ENCODE data around the gene SOD3. TPM values are rescaled to one million over a fixed set of nuclear protein-coding genes. Genes with fewer than 3 reads are reported as not detected.

The SOD3 gene
- polyA plus RNA-seq, 1 donor: 5.3 TPM

DNA sequence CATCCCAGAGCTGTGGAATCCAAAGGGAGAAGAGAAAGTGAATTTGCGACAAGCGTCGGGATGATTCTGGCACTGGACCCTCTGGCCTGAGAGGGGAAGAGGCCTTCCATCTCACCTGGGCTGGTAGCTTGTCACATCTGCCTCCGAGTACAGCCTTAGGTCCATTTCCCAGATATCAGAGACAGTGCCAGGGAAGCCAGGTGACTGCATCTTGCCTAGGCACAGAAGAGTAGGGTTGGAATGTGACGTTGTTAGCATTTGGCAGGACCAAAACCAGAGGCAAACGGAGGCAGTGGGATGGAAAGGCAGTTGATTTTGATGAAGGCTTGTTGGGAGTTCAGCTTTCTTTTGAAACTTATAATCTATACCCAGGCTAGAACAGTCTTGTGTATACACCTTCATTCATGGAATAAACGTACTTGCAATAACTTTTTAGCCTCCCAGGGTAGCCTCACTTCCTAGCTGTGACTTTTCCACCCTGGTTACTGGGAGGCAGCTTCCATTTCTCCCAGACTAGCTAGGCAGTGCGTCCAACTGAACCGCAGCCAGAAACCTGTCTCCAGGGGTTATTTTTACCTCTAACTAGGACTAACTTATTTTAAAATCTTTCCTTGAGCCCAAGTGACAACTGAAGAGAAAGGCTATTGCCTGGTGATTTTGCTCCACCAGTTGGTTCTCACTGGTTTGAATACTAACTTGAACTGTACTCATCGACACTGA lies 5.9 kb downstream of the SOD3 start:
- Histone ChIP-seq H3K27ac (ENCODE audit: low read length) (no peak overlapping the region), H3K9me3 (ENCODE audit: control insufficient read depth, low read depth, low read length) (peaks cover 4% of the 10 kb centered on the region), H3K27me3 (ENCODE audit: control insufficient read depth, insufficient read depth, low read length) (peaks cover 56% of the 10 kb centered on the region), H3K36me3 (ENCODE audit: control insufficient read depth, insufficient read depth, low read length) (no peaks in the 10 kb centered on the region), H3K4me3 (ENCODE audit: low read length) (no peak overlapping the region), H3K4me1 (ENCODE audit: control insufficient read depth, insufficient read depth, low read length) (no peaks in the 10 kb centered on the region)
- DNase-seq: no peak
- WGBS (ENCODE audit: insufficient coverage, low lambda C conversion rate): no CpG with 5 or more reads among the region's 10 CpGs

- H3K9me3 ChIP-seq (ENCODE audit: control insufficient read depth, low read depth, low read length): peaks cover 4% of the 10 kb centered on the region
- H3K4me1 ChIP-seq (ENCODE audit: control insufficient read depth, insufficient read depth, low read length): no peaks in the 10 kb centered on the region
- peaks cover 3% of the 10 kb centered on the region for H3K36me3 ChIP-seq (ENCODE audit: control insufficient read depth, insufficient read depth, low read length)
- no peak overlapping the region for H3K27ac ChIP-seq (ENCODE audit: low read length)
- peaks cover 46% of the 10 kb centered on the region for H3K27me3 ChIP-seq (ENCODE audit: control insufficient read depth, insufficient read depth, low read length)
- 100% methylated on average over 1 of the region's 6 CpGs for WGBS (ENCODE audit: insufficient coverage, low lambda C conversion rate)
- no peak overlapping the region for H3K4me3 ChIP-seq (ENCODE audit: low read length)
- no peak for DNase-seq
Observed at GRCh38 chr4:24802648-24803047, 7.3 kb downstream of the SOD3 start.

DNA sequence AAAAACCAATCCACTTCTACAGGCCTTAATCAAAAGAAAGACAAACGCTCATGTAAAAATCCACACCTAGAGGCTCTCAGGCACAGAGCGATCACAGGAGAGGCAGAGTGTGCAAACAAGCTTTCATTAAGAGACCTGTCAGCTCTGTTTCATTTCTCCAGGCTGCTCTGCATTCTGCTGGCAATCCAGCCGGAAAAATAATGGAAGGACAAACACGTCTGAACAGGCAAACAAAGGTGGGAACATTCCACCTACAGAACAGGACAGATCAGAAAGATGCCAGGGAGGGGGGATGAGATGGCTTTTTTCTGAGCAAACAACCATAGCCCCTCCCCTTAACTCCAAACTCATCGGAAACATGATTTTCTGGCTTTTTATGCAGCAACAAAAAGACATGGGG lies 9.7 kb downstream of the SOD3 start:
- no peaks in the 10 kb centered on the region for H3K9me3 ChIP-seq (ENCODE audit: control insufficient read depth, low read depth, low read length)
- no peaks in the 10 kb centered on the region for H3K4me1 ChIP-seq (ENCODE audit: control insufficient read depth, insufficient read depth, low read length)
- no peak overlapping the region for H3K27ac ChIP-seq (ENCODE audit: low read length)
- peaks cover 25% of the 10 kb centered on the region for H3K27me3 ChIP-seq (ENCODE audit: control insufficient read depth, insufficient read depth, low read length)
- H3K36me3 ChIP-seq (ENCODE audit: control insufficient read depth, insufficient read depth, low read length): peaks cover 12% of the 10 kb centered on the region
- 50% methylated on average over 1 of the region's 5 CpGs for WGBS (ENCODE audit: insufficient coverage, low lambda C conversion rate)
- DNase-seq: no peak
- no peak overlapping the region for H3K4me3 ChIP-seq (ENCODE audit: low read length)

DNA sequence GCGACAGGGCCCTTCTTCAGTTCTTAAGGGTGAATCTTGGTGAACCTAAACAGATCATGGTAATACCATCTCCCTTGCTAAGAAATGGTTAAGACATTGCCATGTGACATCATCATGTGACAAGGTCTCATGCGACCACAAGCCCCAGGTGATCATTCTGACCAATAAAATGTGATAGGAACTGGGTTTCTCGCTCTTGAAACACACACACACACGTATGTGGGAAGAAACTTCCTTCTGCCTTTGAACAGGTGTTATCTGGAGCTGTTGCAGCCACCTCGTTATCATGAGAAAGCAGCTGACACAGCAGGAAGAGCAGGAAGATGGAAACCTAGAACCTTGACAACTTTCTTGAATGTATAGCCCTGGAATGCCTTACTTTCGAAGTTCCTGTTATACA lies 10.2 kb downstream of the SOD3 start:
- H3K4me3 ChIP-seq (ENCODE audit: low read length): no peak overlapping the region
- no peak overlapping the region for H3K27ac ChIP-seq (ENCODE audit: low read length)
- no peaks in the 10 kb centered on the region for H3K9me3 ChIP-seq (ENCODE audit: control insufficient read depth, low read depth, low read length)
- WGBS (ENCODE audit: insufficient coverage, low lambda C conversion rate): no CpG with 5 or more reads among the region's 6 CpGs
- peaks cover 20% of the 10 kb centered on the region for H3K27me3 ChIP-seq (ENCODE audit: control insufficient read depth, insufficient read depth, low read length)
- DNase-seq: peak in 1 of 2 donors; percentile 43
- H3K36me3 ChIP-seq (ENCODE audit: control insufficient read depth, insufficient read depth, low read length): peaks cover 12% of the 10 kb centered on the region
- no peaks in the 10 kb centered on the region for H3K4me1 ChIP-seq (ENCODE audit: control insufficient read depth, insufficient read depth, low read length)

DNA sequence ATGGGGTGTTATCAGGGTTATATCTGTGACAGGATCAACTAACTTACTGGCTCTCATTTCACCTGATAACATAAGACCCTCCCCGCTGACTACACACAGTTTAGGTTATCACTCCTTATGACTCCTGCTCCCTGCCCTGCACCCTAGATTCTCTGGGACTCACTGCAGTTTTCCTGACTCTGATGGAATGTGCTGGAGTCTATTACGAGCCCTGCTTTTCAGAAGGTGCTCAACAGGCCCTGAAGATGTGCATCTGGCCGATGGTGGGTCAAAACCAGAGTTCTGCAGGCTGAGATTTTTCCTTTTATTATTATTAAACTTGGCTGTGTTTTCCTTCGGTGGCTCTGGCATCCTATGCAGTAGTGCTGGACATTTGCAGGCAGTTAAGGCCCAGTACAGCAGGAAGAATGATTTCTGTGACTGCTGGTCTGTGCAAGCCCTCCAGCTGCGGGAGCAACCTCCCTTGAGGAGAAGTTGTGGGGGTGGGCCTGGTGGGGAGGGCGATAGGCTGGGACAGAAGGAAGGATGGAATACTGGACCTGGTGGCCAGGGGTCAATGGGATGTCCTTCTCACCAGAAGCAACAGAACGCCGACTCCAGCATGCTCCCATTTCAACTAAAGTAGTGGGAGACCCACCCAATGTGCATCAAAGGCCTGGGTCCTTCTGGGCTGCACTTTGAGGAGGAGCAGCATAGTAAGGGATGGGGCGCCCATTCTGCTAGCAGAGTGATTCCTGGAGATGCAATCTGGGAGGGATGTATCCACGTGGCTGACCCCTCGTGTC lies 11.0 kb downstream of the SOD3 start:
- no peak for DNase-seq
- peaks cover 12% of the 10 kb centered on the region for H3K36me3 ChIP-seq (ENCODE audit: control insufficient read depth, insufficient read depth, low read length)
- H3K4me1 ChIP-seq (ENCODE audit: control insufficient read depth, insufficient read depth, low read length): no peaks in the 10 kb centered on the region
- H3K27ac ChIP-seq (ENCODE audit: low read length): no peak overlapping the region
- H3K4me3 ChIP-seq (ENCODE audit: low read length): no peak overlapping the region
- WGBS (ENCODE audit: insufficient coverage, low lambda C conversion rate): 67% methylated on average over 1 of the region's 11 CpGs
- H3K27me3 ChIP-seq (ENCODE audit: control insufficient read depth, insufficient read depth, low read length): peaks cover 11% of the 10 kb centered on the region
- H3K9me3 ChIP-seq (ENCODE audit: control insufficient read depth, low read depth, low read length): no peaks in the 10 kb centered on the region

DNA sequence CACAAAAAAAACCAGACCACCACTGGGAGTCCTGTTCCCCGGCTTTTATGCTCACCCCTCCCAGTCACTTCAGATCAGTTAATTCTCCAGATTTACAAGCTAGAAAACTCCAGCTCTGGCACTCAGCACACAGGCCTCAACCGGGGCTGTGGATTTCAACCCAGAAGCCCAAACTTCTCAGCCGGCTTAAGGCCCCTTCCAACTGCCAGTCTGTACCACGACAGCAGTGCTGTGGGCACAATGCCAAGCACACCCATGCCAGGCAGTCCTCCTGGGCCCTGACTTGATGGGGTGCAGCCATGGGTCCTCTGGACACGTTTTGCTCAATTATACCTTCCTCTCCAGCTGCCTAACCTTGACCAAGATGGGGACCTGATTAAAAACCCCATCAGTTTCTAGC lies 12.2 kb downstream of the SOD3 start:
- Histone ChIP-seq H3K27ac (ENCODE audit: low read length) (no peak overlapping the region), H3K36me3 (ENCODE audit: control insufficient read depth, insufficient read depth, low read length) (peaks cover 17% of the 10 kb centered on the region), H3K27me3 (ENCODE audit: control insufficient read depth, insufficient read depth, low read length) (peaks cover 2% of the 10 kb centered on the region), H3K9me3 (ENCODE audit: control insufficient read depth, low read depth, low read length) (no peaks in the 10 kb centered on the region), H3K4me3 (ENCODE audit: low read length) (no peak overlapping the region), H3K4me1 (ENCODE audit: control insufficient read depth, insufficient read depth, low read length) (no peaks in the 10 kb centered on the region)
- no CpG with 5 or more reads among the region's 5 CpGs for WGBS (ENCODE audit: insufficient coverage, low lambda C conversion rate)
- DNase-seq: no peak

- DNase-seq: no peak
- peaks cover 17% of the 10 kb centered on the region for H3K36me3 ChIP-seq (ENCODE audit: control insufficient read depth, insufficient read depth, low read length)
- H3K27ac ChIP-seq (ENCODE audit: low read length): no peak overlapping the region
- H3K27me3 ChIP-seq (ENCODE audit: control insufficient read depth, insufficient read depth, low read length): no peaks in the 10 kb centered on the region
- H3K9me3 ChIP-seq (ENCODE audit: control insufficient read depth, low read depth, low read length): no peaks in the 10 kb centered on the region
- no peak overlapping the region for H3K4me3 ChIP-seq (ENCODE audit: low read length)
- H3K4me1 ChIP-seq (ENCODE audit: control insufficient read depth, insufficient read depth, low read length): no peaks in the 10 kb centered on the region
- no CpG with 5 or more reads among the region's 14 CpGs for WGBS (ENCODE audit: insufficient coverage, low lambda C conversion rate)
Observed at GRCh38 chr4:24808261-24808660, 12.9 kb downstream of the SOD3 start.

DNA sequence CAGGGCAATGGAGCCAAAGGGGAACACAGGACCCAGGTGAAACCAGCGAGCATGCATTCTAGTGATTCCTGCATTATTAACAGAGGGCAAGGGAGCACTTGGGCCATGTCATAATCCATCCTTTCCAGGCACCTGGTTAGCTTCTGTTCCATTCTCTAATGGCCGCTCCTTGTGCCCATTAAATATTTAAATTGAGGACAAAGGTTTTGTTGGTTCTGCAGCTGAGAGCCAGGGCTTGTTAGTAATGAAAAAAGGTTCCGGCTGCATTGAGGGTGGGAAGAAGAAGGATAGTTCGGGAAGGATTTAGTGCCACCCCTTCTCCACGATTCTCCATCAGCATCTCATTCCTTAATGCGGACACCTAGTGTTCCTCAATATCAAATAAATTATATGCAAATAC lies 13.6 kb downstream of the SOD3 start:
- H3K36me3 ChIP-seq (ENCODE audit: control insufficient read depth, insufficient read depth, low read length): peaks cover 17% of the 10 kb centered on the region
- no CpG with 5 or more reads among the region's 6 CpGs for WGBS (ENCODE audit: insufficient coverage, low lambda C conversion rate)
- no peak overlapping the region for H3K4me3 ChIP-seq (ENCODE audit: low read length)
- H3K27me3 ChIP-seq (ENCODE audit: control insufficient read depth, insufficient read depth, low read length): no peaks in the 10 kb centered on the region
- no peak for DNase-seq
- no peaks in the 10 kb centered on the region for H3K9me3 ChIP-seq (ENCODE audit: control insufficient read depth, low read depth, low read length)
- H3K4me1 ChIP-seq (ENCODE audit: control insufficient read depth, insufficient read depth, low read length): no peaks in the 10 kb centered on the region
- no peak overlapping the region for H3K27ac ChIP-seq (ENCODE audit: low read length)

- no peak overlapping the region for H3K4me3 ChIP-seq (ENCODE audit: low read length)
- no CpG with 5 or more reads among the region's 2 CpGs for WGBS (ENCODE audit: insufficient coverage, low lambda C conversion rate)
- no peaks in the 10 kb centered on the region for H3K27me3 ChIP-seq (ENCODE audit: control insufficient read depth, insufficient read depth, low read length)
- H3K4me1 ChIP-seq (ENCODE audit: control insufficient read depth, insufficient read depth, low read length): no peaks in the 10 kb centered on the region
- no peak for DNase-seq
- no peaks in the 10 kb centered on the region for H3K9me3 ChIP-seq (ENCODE audit: control insufficient read depth, low read depth, low read length)
- H3K36me3 ChIP-seq (ENCODE audit: control insufficient read depth, insufficient read depth, low read length): peaks cover 17% of the 10 kb centered on the region
- H3K27ac ChIP-seq (ENCODE audit: low read length): no peak overlapping the region
Observed at GRCh38 chr4:24809376-24809775, 14.0 kb downstream of the SOD3 start.

GRCh38 chr4:24809815-24810405 lies 14.5 kb downstream of the SOD3 start:
- DNase-seq: no peak
- WGBS (ENCODE audit: insufficient coverage, low lambda C conversion rate): 86% methylated on average over 1 of the region's 6 CpGs
- Histone ChIP-seq H3K4me3 (ENCODE audit: low read length) (no peak overlapping the region), H3K9me3 (ENCODE audit: control insufficient read depth, low read depth, low read length) (no peaks in the 10 kb centered on the region), H3K4me1 (ENCODE audit: control insufficient read depth, insufficient read depth, low read length) (no peaks in the 10 kb centered on the region), H3K27me3 (ENCODE audit: control insufficient read depth, insufficient read depth, low read length) (no peaks in the 10 kb centered on the region), H3K27ac (ENCODE audit: low read length) (no peak overlapping the region), H3K36me3 (ENCODE audit: control insufficient read depth, insufficient read depth, low read length) (peaks cover 17% of the 10 kb centered on the region)
